NT2/D1 (cell line): ENCODE results near the gene VPS39.

Experiments
- SUZ12 ChIP-seq: IDR thresholded peaks from 2 replicates; pipeline ENCODE4 v1.6.1; 2011; ENCODE audit not compliant: insufficient read length, insufficient read depth; ENCODE audit errors: extremely low read depth
- YY1 ChIP-seq: IDR thresholded peaks from 2 replicates; pipeline ENCODE4 v1.6.1; 2011; ENCODE audit not compliant: insufficient read length, insufficient read depth
- ZNF274 ChIP-seq: IDR thresholded peaks from 2 replicates; pipeline ENCODE4 v1.6.1; 2011; ENCODE audit warnings: mild to moderate bottlenecking, low read depth, low read length

- TF ChIP-seq YY1, result no peak
- no peak for TF ChIP-seq ZNF274
- TF ChIP-seq SUZ12, result no peak
Observed at GRCh38 chr15:42178056-42178455, 30.0 kb downstream of the VPS39 start.
